Measurements from ENCODE around the gene MAP3K2. TPM values are rescaled to one million over a fixed set of nuclear protein-coding genes. Genes with fewer than 3 reads are reported as not detected.
A peak's percentile ranks its signal among the peaks of the same experiment; 100 is the strongest.

Gene MAP3K2
- total and polyA plus RNA-seq, 4 donors = 6.6 to 79.3 (median 40.6) TPM

GRCh38 chr2:127392828-127393578 is 5.2 kb upstream of the MAP3K2 start:
- intact Hi-C loops (cut with DNase I) = no loop called here
- no peak for ATAC-seq (ENCODE audit: low FRiP score)
- peaks cover 6 to 7% of the 10 kb centered on the region in 2 donors for H3K4me1 ChIP-seq (ENCODE audit: control insufficient read depth in 1 of 2, insufficient read depth in 2 of 2, low read length in 2 of 2)
- H3K27me3 ChIP-seq (ENCODE audit: control insufficient read depth in 1 of 2, insufficient read depth in 2 of 2, low read length in 1 of 2) = no peaks in the 10 kb centered on the region
- no peak overlapping the region for H3K4me3 ChIP-seq (ENCODE audit: low read length in 2 of 2)
- H3K9me3 ChIP-seq (ENCODE audit: control insufficient read depth, low read length) = no peaks in the 10 kb centered on the region
- DNase-seq = no peak
- H3K36me3 ChIP-seq (ENCODE audit: control insufficient read depth in 1 of 2, insufficient read depth in 2 of 2, low read length in 1 of 2) = no peaks in the 10 kb centered on the region
- peak overlapping the region; percentile 17 to 58 for H3K27ac ChIP-seq (ENCODE audit: low read depth in 1 of 2, low read length in 2 of 2)
- 98 to 100% methylated on average over 1 of the region's 1 CpG for WGBS, 2 donors

GRCh38 chr2:127392133-127392827 is 4.5 kb upstream of the MAP3K2 start:
- no peak for ATAC-seq (ENCODE audit: low FRiP score)
- Histone ChIP-seq H3K9me3 (ENCODE audit: control insufficient read depth, low read length) (no peaks in the 10 kb centered on the region), H3K4me3 (ENCODE audit: low read length in 2 of 2) (no peak overlapping the region), H3K27me3 (ENCODE audit: control insufficient read depth in 1 of 2, insufficient read depth in 2 of 2, low read length in 1 of 2) (no peaks in the 10 kb centered on the region), H3K4me1 (ENCODE audit: control insufficient read depth in 1 of 2, insufficient read depth in 2 of 2, low read length in 2 of 2) (peaks cover 6 to 7% of the 10 kb centered on the region in 2 donors), H3K36me3 (ENCODE audit: control insufficient read depth in 1 of 2, insufficient read depth in 2 of 2, low read length in 1 of 2) (no peaks in the 10 kb centered on the region), H3K27ac (ENCODE audit: low read depth in 1 of 2, low read length in 2 of 2) (peak overlapping the region; percentile 17 to 58)
- no peak for DNase-seq
- intact Hi-C loops (cut with DNase I) = no loop called here
- WGBS, 2 donors = 42% methylated on average over 2 of the region's 2 CpGs

GRCh38 chr2:127389778-127390435 is 2.1 kb upstream of the MAP3K2 start:
- no peak overlapping the region for H3K4me3 ChIP-seq (ENCODE audit: low read length in 2 of 2)
- H3K9me3 ChIP-seq (ENCODE audit: control insufficient read depth, low read length) = no peaks in the 10 kb centered on the region
- H3K27ac ChIP-seq (ENCODE audit: low read depth in 1 of 2, low read length in 2 of 2) = no peak overlapping the region
- 81 to 83% methylated on average over 5 of the region's 5 CpGs for WGBS, 2 donors
- no peaks in the 10 kb centered on the region for H3K36me3 ChIP-seq (ENCODE audit: control insufficient read depth in 1 of 2, insufficient read depth in 2 of 2, low read length in 1 of 2)
- H3K4me1 ChIP-seq (ENCODE audit: control insufficient read depth in 1 of 2, insufficient read depth in 2 of 2, low read length in 2 of 2) = peaks cover 6 to 7% of the 10 kb centered on the region in 2 donors
- no peak for ATAC-seq (ENCODE audit: low FRiP score)
- DNase-seq = no peak
- H3K27me3 ChIP-seq (ENCODE audit: control insufficient read depth in 1 of 2, insufficient read depth in 2 of 2, low read length in 1 of 2) = no peaks in the 10 kb centered on the region
- intact Hi-C loops (cut with DNase I) = loop anchor here in 1 of 2 donors (2.0 kb wide), 1 partner anchor 17 kb away; no protein-coding TSS in a partner anchor

- Histone ChIP-seq H3K9me3 (ENCODE audit: control insufficient read depth, low read length) (no peaks in the 10 kb centered on the region), H3K36me3 (ENCODE audit: control insufficient read depth in 1 of 2, insufficient read depth in 2 of 2, low read length in 1 of 2) (no peaks in the 10 kb centered on the region), H3K27ac (ENCODE audit: low read depth in 1 of 2, low read length in 2 of 2) (peak overlapping the region; percentile 50 to 85), H3K4me3 (ENCODE audit: low read length in 2 of 2) (peak overlapping the region; percentile 20 to 28), H3K27me3 (ENCODE audit: control insufficient read depth in 1 of 2, insufficient read depth in 2 of 2, low read length in 1 of 2) (no peaks in the 10 kb centered on the region), H3K4me1 (ENCODE audit: control insufficient read depth in 1 of 2, insufficient read depth in 2 of 2, low read length in 2 of 2) (peaks cover 3 to 6% of the 10 kb centered on the region in 2 donors)
- 37 to 38% methylated on average over 8 of the region's 8 CpGs for WGBS, 2 donors
- ATAC-seq (ENCODE audit: low FRiP score) (peak; percentile 1), DNase-seq (no peak)
- intact Hi-C loops (cut with DNase I) = loop anchor here in 1 of 2 donors (2.0 kb wide), 1 partner anchor 18 kb away; no protein-coding TSS in a partner anchor
Measured at GRCh38 chr2:127388423-127389164, 819 bp upstream of the MAP3K2 start.

- no peaks in the 10 kb centered on the region for H3K9me3 ChIP-seq (ENCODE audit: control insufficient read depth, low read length)
- peak overlapping the region; percentile 76 to 93 for H3K4me3 ChIP-seq (ENCODE audit: low read length in 2 of 2)
- H3K36me3 ChIP-seq (ENCODE audit: control insufficient read depth in 1 of 2, insufficient read depth in 2 of 2, low read length in 1 of 2) = no peaks in the 10 kb centered on the region
- no peaks in the 10 kb centered on the region for H3K27me3 ChIP-seq (ENCODE audit: control insufficient read depth in 1 of 2, insufficient read depth in 2 of 2, low read length in 1 of 2)
- peaks cover 3% of the 10 kb centered on the region in 2 donors for H3K4me1 ChIP-seq (ENCODE audit: control insufficient read depth in 1 of 2, insufficient read depth in 2 of 2, low read length in 2 of 2)
- peak; percentile 89 to 92 for DNase-seq
- peak; percentile 89 for ATAC-seq (ENCODE audit: low FRiP score)
- intact Hi-C loops (cut with DNase I) = no loop called here
- H3K27ac ChIP-seq (ENCODE audit: low read depth in 1 of 2, low read length in 2 of 2) = peak overlapping the region; percentile 77 to 100
- 0 to 1% methylated on average over 28 to 58 of the region's 58 CpGs for WGBS, 2 donors
Measured at GRCh38 chr2:127386764-127387654, 766 bp downstream of the MAP3K2 start.

- intact Hi-C loops (cut with DNase I) = no loop called here
- H3K4me3 ChIP-seq (ENCODE audit: low read length in 2 of 2) = peak overlapping the region in 1 of 2 donors; percentile 16
- no peak for ATAC-seq (ENCODE audit: low FRiP score)
- no peak overlapping the region for H3K27ac ChIP-seq (ENCODE audit: low read depth in 1 of 2, low read length in 2 of 2)
- no peaks in the 10 kb centered on the region for H3K27me3 ChIP-seq (ENCODE audit: control insufficient read depth in 1 of 2, insufficient read depth in 2 of 2, low read length in 1 of 2)
- H3K9me3 ChIP-seq (ENCODE audit: control insufficient read depth, low read length) = no peaks in the 10 kb centered on the region
- WGBS, 2 donors = 68% methylated on average over 4 of the region's 4 CpGs
- H3K4me1 ChIP-seq (ENCODE audit: control insufficient read depth in 1 of 2, insufficient read depth in 2 of 2, low read length in 2 of 2) = peaks cover 3% of the 10 kb centered on the region in 2 donors
- no peaks in the 10 kb centered on the region for H3K36me3 ChIP-seq (ENCODE audit: control insufficient read depth in 1 of 2, insufficient read depth in 2 of 2, low read length in 1 of 2)
- no peak for DNase-seq
Measured at GRCh38 chr2:127386246-127386645, 1.5 kb downstream of the MAP3K2 start.

GRCh38 chr2:127384529-127384928 is 3.2 kb downstream of the MAP3K2 start:
- Histone ChIP-seq H3K4me3 (ENCODE audit: low read length in 2 of 2) (no peak overlapping the region), H3K9me3 (ENCODE audit: control insufficient read depth, low read length) (no peaks in the 10 kb centered on the region), H3K27me3 (ENCODE audit: control insufficient read depth in 1 of 2, insufficient read depth in 2 of 2, low read length in 1 of 2) (no peaks in the 10 kb centered on the region), H3K36me3 (ENCODE audit: control insufficient read depth in 1 of 2, insufficient read depth in 2 of 2, low read length in 1 of 2) (no peaks in the 10 kb centered on the region), H3K4me1 (ENCODE audit: control insufficient read depth in 1 of 2, insufficient read depth in 2 of 2, low read length in 2 of 2) (peaks cover 2 to 3% of the 10 kb centered on the region in 2 donors), H3K27ac (ENCODE audit: low read depth in 1 of 2, low read length in 2 of 2) (no peak overlapping the region)
- WGBS, 2 donors = 81 to 83% methylated on average over 6 of the region's 6 CpGs
- no peak for ATAC-seq (ENCODE audit: low FRiP score)
- no peak for DNase-seq
- intact Hi-C loops (cut with DNase I) = loop anchor here in 1 of 2 donors (5.0 kb wide), 1 partner anchor 33 kb away; the partner anchor contains the start of gene PROC

Data from aorta (tissue), 5 donors.